ENCODE measurements around the gene IGFBP1.
"Not testable (repeated sequence)": the region's sequence is repeated elsewhere in the genome, so short reads cannot be mapped to it uniquely, and the experiment has no call there.

The IGFBP1 gene

DNA sequence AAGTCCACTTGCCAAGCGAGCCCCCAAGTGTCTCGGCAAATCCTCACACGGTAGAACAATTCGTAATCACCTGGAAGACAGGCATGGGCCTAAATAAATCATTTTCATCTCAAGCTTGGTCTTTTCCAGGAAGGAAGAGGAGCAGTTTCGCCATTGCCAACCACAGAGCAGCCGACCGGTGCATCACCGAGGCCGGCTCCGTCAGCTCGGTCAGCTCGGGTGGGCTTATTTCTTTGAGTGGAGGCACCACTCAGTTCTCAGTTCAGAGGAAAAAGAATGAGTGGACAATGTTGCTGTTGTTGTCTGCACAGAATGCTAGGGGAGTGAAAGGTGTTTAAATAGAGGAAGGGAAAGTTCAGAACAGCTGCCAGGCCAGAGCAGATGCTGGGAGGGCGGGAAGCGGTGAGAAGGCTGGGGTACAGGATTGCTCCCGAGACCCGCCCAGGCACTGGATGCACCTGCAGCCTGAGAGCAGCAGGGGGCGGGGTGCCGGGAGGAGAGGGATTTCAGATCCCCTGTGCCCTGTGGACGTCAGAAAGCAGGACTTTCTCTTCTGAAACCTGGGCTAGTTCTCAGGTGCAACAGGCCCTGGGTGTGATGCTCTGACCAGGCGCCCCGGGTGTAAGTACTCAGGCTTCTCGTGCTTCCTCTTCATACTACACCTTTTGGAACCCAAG, 50.5 kb downstream of the IGFBP1 start:
- DNase-seq (ENCODE audit: low read depth in 2 of 2), result no peak

- no peak for DNase-seq (ENCODE audit: low read depth in 2 of 2)
These were observed 51.3 kb downstream of the IGFBP1 start for GRCh38 chr7:45939574-45939973.

GRCh38 chr7:45940237-45940781, 52.0 kb downstream of the IGFBP1 start:
- DNase-seq (ENCODE audit: low read depth in 2 of 2), result not testable (repeated sequence)

GRCh38 chr7:45940939-45941338, 52.7 kb downstream of the IGFBP1 start:
- no peak for DNase-seq (ENCODE audit: low read depth in 2 of 2)
